GM19035 (cell line): ENCODE results near the gene CCDC13.

ENCODE experiments used
- ATAC-seq: cut with Tn5 transposase; IDR thresholded peaks from one replicate; pipeline ENCODE4 v1.9.1; 2021; ENCODE audit not compliant: unreplicated experiment

The CCDC13 gene

GRCh38 chr3:42799376-42799775, 26.3 kb upstream of the CCDC13 start:
- no peak for ATAC-seq

- no peak for ATAC-seq
Observed at GRCh38 chr3:42796332-42796885, 23.4 kb upstream of the CCDC13 start.

GRCh38 chr3:42795621-42796181, 22.6 kb upstream of the CCDC13 start:
- no peak for ATAC-seq

- ATAC-seq = no peak
Observed at GRCh38 chr3:42790714-42791229, 17.7 kb upstream of the CCDC13 start.

GRCh38 chr3:42786631-42787030, 13.6 kb upstream of the CCDC13 start:
- no peak for ATAC-seq

- no peak for ATAC-seq
Observed at GRCh38 chr3:42786212-42786611, 13.2 kb upstream of the CCDC13 start.

- ATAC-seq = no peak
Observed at GRCh38 chr3:42780892-42781700, 8.0 kb upstream of the CCDC13 start.

GRCh38 chr3:42780398-42780797, 7.3 kb upstream of the CCDC13 start:
- no peak for ATAC-seq

GRCh38 chr3:42778644-42779043, 5.6 kb upstream of the CCDC13 start:
- no peak for ATAC-seq

GRCh38 chr3:42773409-42773751, 327 bp upstream of the CCDC13 start:
- peak; percentile 28 for ATAC-seq

GRCh38 chr3:42771271-42771670, 1.8 kb downstream of the CCDC13 start:
- ATAC-seq = no peak

GRCh38 chr3:42769477-42770131, 3.4 kb downstream of the CCDC13 start:
- no peak for ATAC-seq

GRCh38 chr3:42764561-42765295, 8.3 kb downstream of the CCDC13 start:
- no peak for ATAC-seq

- no peak for ATAC-seq
Observed at GRCh38 chr3:42764115-42764514, 8.9 kb downstream of the CCDC13 start.

GRCh38 chr3:42763021-42763420, 10.0 kb downstream of the CCDC13 start:
- ATAC-seq = no peak

- no peak for ATAC-seq
Observed at GRCh38 chr3:42762046-42762724, 10.9 kb downstream of the CCDC13 start.

GRCh38 chr3:42758126-42758525, 14.9 kb downstream of the CCDC13 start:
- no peak for ATAC-seq

- ATAC-seq = no peak
Observed at GRCh38 chr3:42756681-42757213, 16.3 kb downstream of the CCDC13 start.

GRCh38 chr3:42755681-42756578, 17.1 kb downstream of the CCDC13 start:
- no peak for ATAC-seq
